RKO (cell line): ENCODE data around the gene GJB3.
A peak's percentile ranks its signal among the peaks of the same experiment; 100 is the strongest.
"Not testable (repeated sequence)": the region's sequence is repeated elsewhere in the genome, so short reads cannot be mapped to it uniquely, and the experiment has no call there.

Experiments
- DNase-seq: peaks from one replicate; pipeline ENCODE4 v3.0.0-alpha.2; 2016; ENCODE audit warnings: low spot score

GJB3 gene

GRCh38 chr1:34761176-34761761 is 19.7 kb upstream of the GJB3 start:
- DNase-seq: no peak

GRCh38 chr1:34761776-34762307 is 19.2 kb upstream of the GJB3 start:
- no peak for DNase-seq

- DNase-seq: no peak
These were observed 18.4 kb upstream of the GJB3 start for GRCh38 chr1:34762474-34763141.

GRCh38 chr1:34763142-34763781 is 17.8 kb upstream of the GJB3 start:
- DNase-seq: peak; percentile 35

- no peak for DNase-seq
These were observed 12.2 kb upstream of the GJB3 start for GRCh38 chr1:34768856-34769255.

GRCh38 chr1:34770891-34771504 is 10.0 kb upstream of the GJB3 start:
- no peak for DNase-seq

GRCh38 chr1:34771573-34772371 is 9.2 kb upstream of the GJB3 start:
- DNase-seq: no peak

GRCh38 chr1:34773114-34773513 is 7.9 kb upstream of the GJB3 start:
- DNase-seq: not testable (repeated sequence)

GRCh38 chr1:34774957-34775356 is 6.1 kb upstream of the GJB3 start:
- no peak for DNase-seq

GRCh38 chr1:34776911-34777310 is 4.1 kb upstream of the GJB3 start:
- no peak for DNase-seq

- no peak for DNase-seq
These were observed 3.3 kb upstream of the GJB3 start for GRCh38 chr1:34777519-34778321.

GRCh38 chr1:34778381-34778780 is 2.6 kb upstream of the GJB3 start:
- DNase-seq: no peak

- DNase-seq: no peak
These were observed 2.0 kb upstream of the GJB3 start for GRCh38 chr1:34779005-34779404.

GRCh38 chr1:34779526-34779925 is 1.5 kb upstream of the GJB3 start:
- DNase-seq: no peak

GRCh38 chr1:34779962-34780361 is 1.1 kb upstream of the GJB3 start:
- no peak for DNase-seq

GRCh38 chr1:34780528-34780927 is 486 bp upstream of the GJB3 start:
- DNase-seq: no peak

- DNase-seq: no peak
These were observed 904 bp downstream of the GJB3 start for GRCh38 chr1:34781844-34782391.

- DNase-seq: no peak
These were observed 3.8 kb downstream of the GJB3 start for GRCh38 chr1:34784751-34785221.

GRCh38 chr1:34785231-34785874 is 4.3 kb downstream of the GJB3 start:
- DNase-seq: no peak

- DNase-seq: no peak
These were observed 5.0 kb downstream of the GJB3 start for GRCh38 chr1:34785875-34786470.
